Lung (tissue), 12 donors: ENCODE results near the gene TMEM129. TPM values are rescaled to one million over a fixed set of nuclear protein-coding genes. Genes with fewer than 3 reads are reported as not detected.

ENCODE experiments used
- ATAC-seq: fragments of 200-7000 bp; cut with Tn5 transposase; one replicate; pipeline ENCODE4 v1.9.1; 2020; ENCODE audit warnings: moderate number of reproducible peaks; ENCODE audit not compliant: insufficient read depth, low FRiP score
- DNase-seq, 3 donors: peaks; one replicate each; pipeline ENCODE4 v3.0.0-alpha.2; 2013 to 2017
- H3K27ac ChIP-seq, 2 donors: one replicate each; pipeline ENCODE4 v1.5.1; 2013; ENCODE audit warnings: mild to moderate bottlenecking in 2 of 2, moderate library complexity in 2 of 2, control low read depth in 1 of 2, inconsistent platforms in 1 of 2, low read depth in 1 of 2, low read length in 1 of 2
- H3K27me3 ChIP-seq, 3 donors: one replicate each; pipeline ENCODE4 v1.5.1; 2013; ENCODE audit warnings: low read length in 2 of 3; ENCODE audit not compliant: control insufficient read depth in 3 of 3, insufficient read depth in 3 of 3
- H3K36me3 ChIP-seq, 4 donors: one replicate each; pipeline ENCODE4 v1.5.1; 2013; ENCODE audit warnings: low read length in 4 of 4, mild to moderate bottlenecking in 1 of 4, moderate library complexity in 1 of 4; ENCODE audit not compliant: control insufficient read depth in 4 of 4, insufficient read depth in 4 of 4
- H3K4me1 ChIP-seq, 5 donors: one replicate each; pipeline ENCODE4 v1.5.1; 2013; ENCODE audit warnings: low read length in 5 of 5, mild to moderate bottlenecking in 2 of 5, moderate library complexity in 1 of 5; ENCODE audit not compliant: control insufficient read depth in 5 of 5, insufficient read depth in 5 of 5
- H3K4me3 ChIP-seq: one replicate; pipeline ENCODE4 v1.5.1; 2013; ENCODE audit warnings: mild to moderate bottlenecking, control low read depth, moderate library complexity
- H3K9ac ChIP-seq, 2 donors: one replicate each; pipeline ENCODE4 v1.5.1; 2013; ENCODE audit warnings: low read length in 2 of 2, control low read depth in 1 of 2; ENCODE audit not compliant: insufficient read depth in 1 of 2
- H3K9me3 ChIP-seq, 4 donors: one replicate each; pipeline ENCODE4 v1.5.1; 2013; ENCODE audit warnings: low read length in 3 of 4, mild to moderate bottlenecking in 1 of 4, moderate library complexity in 1 of 4; ENCODE audit not compliant: control insufficient read depth in 4 of 4, insufficient read depth in 3 of 4
- WGBS, 2 donors: extraction: QIAGEN DNeasy Blood & Tissue Kit; methylation state at CpG; one replicate each; pipeline ENCODE4 v1.1.7; 2013; 5-methylcytosine and 5-hydroxymethylcytosine counted together
- polyA plus RNA-seq, 2 donors: library from polyadenylated mRNA; stranded (reverse); fragments of 200-250 nt; gene quantifications; one replicate each; pipeline ENCODE4 v1.2.1, GENCODE V29; 2013
- total RNA-seq, 2 donors: library from RNA; depleted of rRNA in 1 of 2; stranded (reverse); fragments of >200 nt in 1 of 2; gene quantifications; one replicate each; pipeline ENCODE4 v1.2.1, GENCODE V29; 2014 to 2021
- TF ChIP-seq, protein P1 (sequence below): IDR thresholded peaks from 2 replicates; pipeline ENCODE4 v1.5.1; 2012; ENCODE audit warnings: mild to moderate bottlenecking; ENCODE audit errors: control extremely low read depth, extremely low read depth
- donor health status: control.
- donor health status: control.
- donor health status: Bipolar disorder and iron deficiency.
- donor health status: healthy.
- donor health status: DM: yes; HTN: yes; CAD: no.

TMEM129 gene
- total and polyA plus RNA-seq, 4 donors, result 16.6 to 45.2 (median 37.8) TPM

DNA sequence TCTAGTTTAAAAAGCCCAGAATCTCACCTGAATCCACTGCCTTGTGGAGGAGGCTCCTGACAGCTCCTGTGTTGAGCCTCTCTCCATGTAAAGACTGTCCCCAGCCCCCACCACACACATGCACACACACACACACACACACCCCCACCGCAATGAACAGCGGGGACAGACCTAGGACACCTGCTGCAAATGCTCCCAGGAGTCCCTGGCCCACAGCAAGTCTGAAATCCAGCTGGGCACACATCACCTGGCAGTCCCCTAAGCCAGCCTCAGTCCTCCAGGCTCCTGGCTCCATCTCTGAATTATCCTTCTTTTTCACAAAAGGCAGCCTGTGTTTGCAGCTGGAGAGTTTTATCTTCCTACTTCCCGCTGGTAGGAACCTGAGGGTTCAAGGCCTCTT is 30.4 kb downstream of the TMEM129 start:
- peaks cover 12 to 28% (median 25%) of the 10 kb centered on the region in 4 donors for H3K36me3 ChIP-seq
- no peak for ATAC-seq

DNA sequence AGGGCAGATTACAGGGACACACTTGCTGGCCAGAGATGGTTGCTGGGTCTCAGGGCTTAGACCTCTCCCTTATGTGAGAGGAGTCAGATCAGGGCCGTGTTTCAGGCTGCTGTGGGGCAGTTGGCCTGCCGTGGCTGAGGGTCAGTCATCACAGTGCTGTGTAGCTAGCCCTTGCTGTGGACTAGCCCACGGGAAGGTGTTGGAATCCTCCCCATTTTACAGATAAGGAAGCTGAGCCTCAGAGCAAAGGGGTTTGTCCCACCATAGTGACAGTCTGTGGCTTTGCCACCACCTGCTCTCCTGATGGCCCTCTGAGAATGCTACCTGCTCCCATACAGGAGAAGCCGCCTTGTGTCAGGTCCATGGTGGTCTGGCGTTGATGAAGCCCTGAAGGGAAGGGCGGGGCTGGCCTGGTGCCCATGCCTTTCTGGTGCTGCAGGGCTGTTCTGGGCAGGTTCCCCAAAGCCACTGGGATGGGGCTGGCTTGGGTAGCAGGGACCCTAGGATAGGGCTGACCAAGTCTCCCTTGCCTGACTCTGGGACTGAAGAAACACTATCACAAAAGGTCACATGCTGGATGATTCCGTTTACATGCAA is 34.6 kb downstream of the TMEM129 start:
- Histone ChIP-seq H3K27me3 (no peaks in the 10 kb centered on the region), H3K36me3 (peaks cover 0 to 12% (median 8%) of the 10 kb centered on the region in 4 donors), H3K27ac (no peak overlapping the region), H3K4me1 (peaks cover 0 to 8% (median 4%) of the 10 kb centered on the region in 5 donors), H3K9ac (no peak overlapping the region), H3K4me3 (no peak overlapping the region), H3K9me3 (no peaks in the 10 kb centered on the region)
- no peak for ATAC-seq
- TF ChIP-seq, protein P1, sequence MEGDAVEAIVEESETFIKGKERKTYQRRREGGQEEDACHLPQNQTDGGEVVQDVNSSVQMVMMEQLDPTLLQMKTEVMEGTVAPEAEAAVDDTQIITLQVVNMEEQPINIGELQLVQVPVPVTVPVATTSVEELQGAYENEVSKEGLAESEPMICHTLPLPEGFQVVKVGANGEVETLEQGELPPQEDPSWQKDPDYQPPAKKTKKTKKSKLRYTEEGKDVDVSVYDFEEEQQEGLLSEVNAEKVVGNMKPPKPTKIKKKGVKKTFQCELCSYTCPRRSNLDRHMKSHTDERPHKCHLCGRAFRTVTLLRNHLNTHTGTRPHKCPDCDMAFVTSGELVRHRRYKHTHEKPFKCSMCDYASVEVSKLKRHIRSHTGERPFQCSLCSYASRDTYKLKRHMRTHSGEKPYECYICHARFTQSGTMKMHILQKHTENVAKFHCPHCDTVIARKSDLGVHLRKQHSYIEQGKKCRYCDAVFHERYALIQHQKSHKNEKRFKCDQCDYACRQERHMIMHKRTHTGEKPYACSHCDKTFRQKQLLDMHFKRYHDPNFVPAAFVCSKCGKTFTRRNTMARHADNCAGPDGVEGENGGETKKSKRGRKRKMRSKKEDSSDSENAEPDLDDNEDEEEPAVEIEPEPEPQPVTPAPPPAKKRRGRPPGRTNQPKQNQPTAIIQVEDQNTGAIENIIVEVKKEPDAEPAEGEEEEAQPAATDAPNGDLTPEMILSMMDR, result no peak
- no peak for DNase-seq
- 62 to 75% methylated on average over 7 of the region's 7 CpGs for WGBS, 2 donors

More for the DNA sequence above, 30.4 kb downstream of the TMEM129 start:
- Histone ChIP-seq H3K27me3 (no peaks in the 10 kb centered on the region), H3K9ac (no peak overlapping the region), H3K9me3 (peaks cover 0 to 4% (median 0%) of the 10 kb centered on the region in 4 donors), H3K4me3 (no peak overlapping the region), H3K27ac (no peak overlapping the region), H3K4me1 (peaks cover 0 to 1% (median 0%) of the 10 kb centered on the region in 5 donors)
- no peak for DNase-seq
- TF ChIP-seq, protein P1, result no peak
- 97 to 99% methylated on average over 3 of the region's 3 CpGs for WGBS, 2 donors

DNA sequence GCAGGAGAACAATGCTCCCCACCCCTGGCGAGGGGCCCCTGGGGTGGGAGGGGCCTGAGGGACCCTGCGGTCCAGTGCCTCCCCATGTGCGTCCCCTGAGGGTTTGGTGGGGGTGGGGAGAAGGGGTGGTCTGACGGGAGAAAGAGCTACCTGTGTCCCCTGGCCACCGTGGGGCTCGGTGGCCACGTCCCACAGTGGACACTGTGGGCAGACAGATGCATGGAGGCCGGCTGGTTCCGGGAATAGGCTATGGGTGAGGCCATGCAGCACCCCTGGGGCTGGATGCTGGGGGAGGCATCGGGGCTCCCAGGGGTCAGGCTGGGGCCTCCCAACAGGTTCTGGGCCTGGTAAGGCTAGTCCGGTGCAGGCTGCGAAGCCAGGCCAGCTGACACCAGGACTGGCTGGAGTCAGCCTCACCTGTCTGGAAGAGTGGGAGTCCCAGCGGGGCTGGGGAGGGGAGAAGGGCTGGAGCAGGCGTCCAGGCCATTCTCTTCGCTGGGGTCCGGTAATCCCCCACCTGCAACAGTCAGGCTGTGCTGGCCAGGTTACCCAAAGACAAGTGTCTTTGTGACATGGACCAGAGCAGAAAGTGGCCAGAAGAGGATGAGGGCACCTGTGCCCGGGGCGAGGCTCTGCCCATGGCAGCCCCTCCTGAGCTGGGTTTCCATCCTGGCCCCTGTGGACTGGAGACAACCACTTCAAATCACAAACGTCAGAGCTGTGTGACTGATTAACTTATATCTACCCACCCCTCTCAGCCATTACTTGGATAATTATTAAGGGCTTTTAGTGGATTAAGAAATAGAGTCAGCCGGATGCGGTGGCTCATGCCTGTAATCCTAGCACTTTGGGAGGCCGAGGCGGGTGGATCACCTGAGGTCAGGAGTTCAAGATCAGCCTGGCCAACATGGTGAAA is 35.6 kb downstream of the TMEM129 start:
- no peak overlapping the region for H3K27ac ChIP-seq

More for the DNA sequence above, 35.6 kb downstream of the TMEM129 start:
- H3K4me3 ChIP-seq, result no peak overlapping the region
- H3K9me3 ChIP-seq, result no peaks in the 10 kb centered on the region
- peak in 1 of 3 donors; percentile 54 for DNase-seq
- H3K27me3 ChIP-seq, result no peaks in the 10 kb centered on the region
- WGBS, 2 donors, result 80 to 88% methylated on average over 23 of the region's 23 CpGs
- H3K36me3 ChIP-seq, result peaks cover 0 to 2% (median 0%) of the 10 kb centered on the region in 4 donors
- no peak overlapping the region for H3K9ac ChIP-seq
- TF ChIP-seq, protein P1, result no peak
- no peak for ATAC-seq
- H3K4me1 ChIP-seq, result peaks cover 0 to 12% (median 4%) of the 10 kb centered on the region in 5 donors
